GM21619 (cell line): ENCODE data around the gene CD320.
A peak's percentile ranks its signal among the peaks of the same experiment; 100 is the strongest.
"Not testable (repeated sequence)": the region's sequence is repeated elsewhere in the genome, so short reads cannot be mapped to it uniquely, and the experiment has no call there.

ENCODE experiments used
- ATAC-seq: cut with Tn5 transposase; IDR thresholded peaks from one replicate; pipeline ENCODE4 v1.9.1; 2021; ENCODE audit not compliant: unreplicated experiment

Gene CD320

DNA sequence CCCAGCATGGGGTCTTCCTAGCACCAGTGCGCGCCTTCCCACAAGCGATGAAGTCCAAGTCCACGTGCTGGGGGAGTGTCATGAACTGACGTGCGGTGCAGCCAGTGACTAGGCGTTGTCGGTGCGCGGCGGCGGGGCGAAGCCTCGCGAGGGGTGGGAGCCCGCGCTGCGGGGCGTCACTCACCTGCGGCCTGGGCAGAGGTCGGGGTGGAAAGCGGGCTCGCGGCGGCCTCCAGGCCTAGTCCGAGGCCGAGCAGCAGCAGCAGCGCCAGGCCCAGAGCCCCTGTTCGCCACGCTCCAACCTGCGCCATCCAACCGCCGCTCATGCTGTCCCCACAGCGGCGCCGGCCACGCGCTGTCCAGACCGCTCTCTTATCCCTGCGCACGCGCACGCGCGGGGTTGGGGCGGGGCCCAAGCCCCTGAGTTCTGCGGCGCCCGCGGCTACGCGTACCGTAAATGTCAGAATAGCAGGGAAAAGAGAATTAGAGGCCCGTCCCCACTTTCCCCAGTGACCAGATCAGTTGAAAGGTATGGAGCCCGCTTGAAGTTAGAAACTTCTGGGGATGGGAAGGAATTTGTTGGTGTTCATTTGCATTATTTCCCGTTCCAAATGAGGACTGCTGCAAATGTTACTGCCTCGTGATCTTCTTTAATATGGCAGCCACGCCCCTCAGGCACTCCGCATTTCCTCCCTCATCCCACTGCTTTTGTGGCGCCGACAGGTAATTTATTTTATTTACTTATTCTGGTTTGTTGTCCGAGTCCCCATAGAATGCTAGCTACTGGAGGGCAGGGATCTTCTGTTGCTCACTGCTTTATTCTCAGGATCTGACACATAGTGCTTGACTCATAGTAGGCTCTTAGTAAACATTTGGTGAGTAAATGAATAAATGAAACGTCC, at the start of gene CD320:
Gene CD320 (minus strand): TSS at position 394 of the 902 bp plus-strand sequence. CDS start 68 bp downstream, at position 326.
- peak; percentile 75 for ATAC-seq

GRCh38 chr19:8357007-8357521, 48.9 kb upstream of the CD320 start:
- no peak for ATAC-seq

- ATAC-seq = no peak
Measured at GRCh38 chr19:8355631-8356402, 47.7 kb upstream of the CD320 start.

GRCh38 chr19:8352845-8353244, 44.7 kb upstream of the CD320 start:
- ATAC-seq = not testable (repeated sequence)

GRCh38 chr19:8352134-8352827, 44.1 kb upstream of the CD320 start:
- no peak for ATAC-seq

DNA sequence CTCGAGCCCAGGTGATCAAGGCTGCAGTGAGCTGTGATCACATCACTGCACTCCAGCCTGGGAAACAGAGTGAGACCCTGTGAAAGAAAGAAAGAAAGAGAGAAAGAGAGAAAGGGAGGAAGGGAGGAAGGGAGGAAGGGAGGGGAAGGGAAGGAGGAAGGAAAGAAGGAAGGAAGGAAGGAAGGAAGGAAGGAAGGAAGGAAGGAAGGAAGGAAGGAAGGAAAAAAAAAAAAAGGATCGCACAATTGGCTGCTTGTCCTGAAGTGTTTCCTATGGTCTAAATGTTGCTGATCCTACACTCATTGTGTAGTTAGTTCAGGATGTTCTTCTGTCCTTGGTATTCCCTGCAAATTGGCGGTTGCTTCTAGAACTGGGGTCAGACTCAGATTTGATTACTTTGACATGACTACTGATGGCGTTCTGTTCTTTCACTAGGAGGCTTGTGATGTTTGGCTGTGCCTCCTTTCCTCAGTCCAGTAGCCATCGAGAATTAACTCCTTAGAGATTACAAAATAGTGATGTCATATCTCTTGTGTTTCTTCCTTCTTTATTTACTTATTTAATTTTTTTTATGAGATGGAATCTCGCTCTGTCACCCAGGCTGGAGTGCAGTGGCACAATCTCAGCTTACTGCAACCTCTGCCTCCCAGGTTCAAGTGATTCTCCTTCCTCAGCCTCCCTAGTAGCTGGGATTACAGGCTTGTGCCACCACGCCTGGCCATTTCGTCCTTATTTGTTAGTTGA, 41.6 kb upstream of the CD320 start:
- ATAC-seq = not testable (repeated sequence)

DNA sequence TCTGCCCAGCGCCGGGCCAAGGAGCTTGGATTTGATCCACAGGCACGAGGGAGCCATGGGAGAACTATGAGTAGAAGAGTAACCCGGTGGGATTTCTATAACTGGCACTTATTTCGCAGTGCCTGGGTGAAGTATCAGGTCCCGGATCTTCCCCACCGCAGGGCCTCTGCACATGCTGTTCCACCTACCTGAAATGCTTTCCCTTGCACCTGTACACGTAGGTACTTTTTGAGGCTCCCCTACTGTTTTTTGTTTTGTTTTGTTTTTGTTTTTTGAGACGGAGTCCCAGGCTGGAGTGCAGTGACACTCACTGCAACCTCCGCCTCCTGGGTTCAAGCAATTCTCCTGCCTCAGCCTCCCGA, 35.3 kb upstream of the CD320 start:
- ATAC-seq = no peak

GRCh38 chr19:8342684-8343482, 34.7 kb upstream of the CD320 start, which contains the start of gene KANK3:
TSS of gene KANK3 (minus strand) at chr19:8343262. CDS start at chr19:8337828, 5,434 bp downstream.
- ATAC-seq = peak; percentile 94

- ATAC-seq = no peak
Measured at GRCh38 chr19:8342316-8342683, 34.1 kb upstream of the CD320 start.

- not testable (repeated sequence) for ATAC-seq
Measured at GRCh38 chr19:8341504-8341903, 33.3 kb upstream of the CD320 start.

GRCh38 chr19:8340341-8341096, 32.4 kb upstream of the CD320 start:
- ATAC-seq = no peak

DNA sequence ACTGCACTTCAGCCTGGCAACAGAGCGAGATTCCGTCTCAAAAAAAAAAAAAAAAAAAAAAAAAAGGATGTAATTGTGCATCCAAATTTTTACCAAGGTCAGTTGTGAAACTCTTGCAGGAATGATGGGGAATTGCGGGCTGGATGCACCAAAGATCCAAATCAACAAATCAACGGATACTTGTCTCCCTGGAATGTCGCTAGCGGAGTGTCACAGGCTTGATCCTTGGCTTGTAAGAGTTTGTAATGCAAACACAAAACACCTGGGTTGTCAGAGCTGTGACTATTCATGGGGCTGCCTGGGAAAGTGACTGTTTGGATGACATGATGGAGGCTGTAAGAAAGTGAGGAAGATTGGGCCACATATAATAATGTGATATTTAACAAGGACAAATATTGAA, 30.7 kb upstream of the CD320 start:
- no peak for ATAC-seq

DNA sequence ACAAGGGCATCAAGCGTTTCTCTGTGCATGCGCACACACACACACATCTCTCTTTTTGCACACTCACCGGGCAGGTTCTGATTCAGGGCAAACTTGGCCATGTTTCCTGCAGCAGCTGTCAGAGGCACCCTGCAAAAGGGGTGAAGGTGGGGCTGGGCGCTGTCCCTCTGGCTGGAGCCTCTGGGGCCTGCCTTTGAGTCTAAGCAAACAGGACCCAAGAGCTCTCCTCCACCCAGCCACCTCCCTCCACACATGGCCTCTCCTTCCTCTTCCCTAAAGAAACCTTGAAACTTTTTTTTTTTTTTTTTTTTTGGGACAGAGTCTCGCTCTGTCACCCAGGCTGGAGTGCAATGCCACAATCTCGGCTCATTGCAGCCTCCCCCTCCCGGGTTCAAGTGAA, 29.6 kb upstream of the CD320 start:
- no peak for ATAC-seq

GRCh38 chr19:8336660-8337059, 28.5 kb upstream of the CD320 start:
- no peak for ATAC-seq

DNA sequence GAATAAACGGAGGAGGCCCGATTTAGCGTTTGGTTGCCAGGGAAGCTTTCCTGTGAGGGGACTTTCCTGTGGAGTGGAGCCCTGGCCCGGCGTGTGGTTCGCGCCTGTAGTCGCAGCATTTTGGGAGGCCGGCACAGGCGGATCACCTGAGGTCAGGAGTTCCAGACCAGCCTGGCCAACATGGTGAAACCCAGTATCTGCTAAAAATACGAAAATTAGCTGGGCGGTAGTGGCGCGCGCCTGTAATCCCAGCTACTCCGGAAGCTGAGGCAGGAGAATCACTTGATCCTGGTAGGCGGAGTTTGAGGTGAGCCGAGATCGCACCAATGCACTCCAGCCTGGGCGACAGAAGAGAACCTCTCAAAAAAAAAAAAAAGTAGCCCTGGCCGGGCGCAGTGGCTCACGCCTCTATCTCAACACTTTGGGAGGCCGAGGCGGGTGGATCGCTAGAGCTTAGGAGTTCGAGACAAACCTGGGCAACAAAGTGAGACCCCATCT, 28.0 kb upstream of the CD320 start:
- no peak for ATAC-seq

GRCh38 chr19:8335343-8336071, 27.3 kb upstream of the CD320 start:
- no peak for ATAC-seq

GRCh38 chr19:8334458-8335342, 26.5 kb upstream of the CD320 start:
- ATAC-seq = no peak
